Testis (tissue), 3 donors: ENCODE measurements around the gene SEC14L1. TPM values are rescaled to one million over a fixed set of nuclear protein-coding genes. Genes with fewer than 3 reads are reported as not detected.

Experiments used
- DNase-seq: peaks from one replicate; pipeline ENCODE4 v3.0.0-alpha.2; 2019
- H3K27ac ChIP-seq, 2 donors: fragments of 200-600 bp; sonication (generic); one replicate each; pipeline ENCODE4 v1.5.1; 2019
- H3K27me3 ChIP-seq: fragments of 200-600 bp; sonication (generic); one replicate; pipeline ENCODE4 v1.5.1; 2019
- H3K36me3 ChIP-seq: fragments of 200-600 bp; sonication (generic); one replicate; pipeline ENCODE4 v1.5.1; 2017; ENCODE audit warnings: low read depth; ENCODE audit errors: missing control alignments
- H3K4me1 ChIP-seq: fragments of 200-600 bp; sonication (generic); one replicate; pipeline ENCODE4 v1.5.1; 2019
- H3K4me3 ChIP-seq, 2 donors: fragments of 200-600 bp; sonication (generic); one replicate each; pipeline ENCODE4 v1.5.1; 2017 to 2019
- H3K9me3 ChIP-seq: fragments of 200-600 bp; sonication (generic); one replicate; pipeline ENCODE4 v1.5.1; 2017
- POLR2A ChIP-seq: fragments of 450-650 bp; IDR thresholded peaks from one replicate; pipeline ENCODE4 v1.6.1; 2017; ENCODE audit warnings: antibody characterized with exemption, mild to moderate bottlenecking, moderate library complexity
- WGBS, 2 donors: methylation state at CpG; one replicate each; pipeline ENCODE4 v1.1.5; 2018; 5-methylcytosine and 5-hydroxymethylcytosine counted together
- intact Hi-C: fragments of 100-400 bp; cut with DNase I; formaldehyde crosslinking; loops from one replicate; pipeline ENCODE4 v1.15.1; 2023; ENCODE audit warnings: low total_unique reads
- polyA plus RNA-seq: library from polyadenylated mRNA; stranded (reverse); fragments of 350-450 nt; fragmentation: Illumina TruSeq; extraction: RNeasy Lipid Tissue Mini Kit (QIAGEN cat#74804); gene quantifications from one replicate; pipeline ENCODE4 v1.2.3, GENCODE V29; 2014; ENCODE audit warnings: low read depth, low replicate concordance; ENCODE audit not compliant: insufficient read depth
- total RNA-seq, 2 donors: library from RNA; depleted of rRNA; stranded (reverse); fragments of >200 nt; gene quantifications; one replicate each; pipeline ENCODE4 v1.2.3, GENCODE V29; 2016
- TF ChIP-seq, protein P1 (sequence below), 3 experiments: fragments of 450-650 bp in 2 of 3; fragments of 200-600 bp in 1 of 3; sonication (generic) in 1 of 3; IDR thresholded peaks; one replicate each; pipeline ENCODE4 v1.5.1; 2016 to 2019; ENCODE audit warnings: antibody characterized with exemption in 3 of 3, mild to moderate bottlenecking in 2 of 3, moderate library complexity in 1 of 3

The SEC14L1 gene
- total and polyA plus RNA-seq, 3 donors from 2014 or later, result 143 to 262 (median 240) TPM

DNA sequence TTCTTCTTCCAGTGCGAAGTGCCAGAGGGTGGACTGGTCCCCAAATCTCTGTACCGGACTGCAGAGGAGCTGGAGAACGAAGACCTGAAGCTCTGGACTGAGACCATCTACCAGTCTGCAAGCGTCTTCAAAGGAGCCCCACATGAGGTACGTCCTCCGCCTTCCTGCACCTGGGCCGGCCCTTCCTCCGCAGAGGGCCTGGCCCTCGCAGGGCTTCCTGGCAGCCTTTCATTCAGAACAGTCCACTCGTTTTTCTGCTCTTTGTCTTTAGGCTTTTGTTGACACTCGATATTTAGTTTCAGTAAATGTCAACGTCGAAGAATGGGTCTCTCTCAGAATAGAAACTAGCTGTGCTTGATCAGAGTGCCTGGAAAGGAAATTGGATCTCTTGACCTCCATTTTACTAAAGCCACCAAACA lies 68.6 kb downstream of the SEC14L1 start:
- Histone ChIP-seq H3K27me3 (no peaks in the 10 kb centered on the region), H3K4me1 (peaks cover 13% of the 10 kb centered on the region), H3K4me3 (no peak overlapping the region), H3K36me3 (no peaks in the 10 kb centered on the region), H3K9me3 (no peaks in the 10 kb centered on the region), H3K27ac (peak overlapping the region; percentile 1 to 74)
- TF ChIP-seq, protein P1, sequence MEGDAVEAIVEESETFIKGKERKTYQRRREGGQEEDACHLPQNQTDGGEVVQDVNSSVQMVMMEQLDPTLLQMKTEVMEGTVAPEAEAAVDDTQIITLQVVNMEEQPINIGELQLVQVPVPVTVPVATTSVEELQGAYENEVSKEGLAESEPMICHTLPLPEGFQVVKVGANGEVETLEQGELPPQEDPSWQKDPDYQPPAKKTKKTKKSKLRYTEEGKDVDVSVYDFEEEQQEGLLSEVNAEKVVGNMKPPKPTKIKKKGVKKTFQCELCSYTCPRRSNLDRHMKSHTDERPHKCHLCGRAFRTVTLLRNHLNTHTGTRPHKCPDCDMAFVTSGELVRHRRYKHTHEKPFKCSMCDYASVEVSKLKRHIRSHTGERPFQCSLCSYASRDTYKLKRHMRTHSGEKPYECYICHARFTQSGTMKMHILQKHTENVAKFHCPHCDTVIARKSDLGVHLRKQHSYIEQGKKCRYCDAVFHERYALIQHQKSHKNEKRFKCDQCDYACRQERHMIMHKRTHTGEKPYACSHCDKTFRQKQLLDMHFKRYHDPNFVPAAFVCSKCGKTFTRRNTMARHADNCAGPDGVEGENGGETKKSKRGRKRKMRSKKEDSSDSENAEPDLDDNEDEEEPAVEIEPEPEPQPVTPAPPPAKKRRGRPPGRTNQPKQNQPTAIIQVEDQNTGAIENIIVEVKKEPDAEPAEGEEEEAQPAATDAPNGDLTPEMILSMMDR (IDR thresholded peaks at IDR 0.05), result no peak
- TF ChIP-seq POLR2A, result no peak
- intact Hi-C loops, result no loop called here
- WGBS, 2 donors, result 54 to 66% methylated on average over 13 of the region's 13 CpGs
- DNase-seq, result no peak

DNA sequence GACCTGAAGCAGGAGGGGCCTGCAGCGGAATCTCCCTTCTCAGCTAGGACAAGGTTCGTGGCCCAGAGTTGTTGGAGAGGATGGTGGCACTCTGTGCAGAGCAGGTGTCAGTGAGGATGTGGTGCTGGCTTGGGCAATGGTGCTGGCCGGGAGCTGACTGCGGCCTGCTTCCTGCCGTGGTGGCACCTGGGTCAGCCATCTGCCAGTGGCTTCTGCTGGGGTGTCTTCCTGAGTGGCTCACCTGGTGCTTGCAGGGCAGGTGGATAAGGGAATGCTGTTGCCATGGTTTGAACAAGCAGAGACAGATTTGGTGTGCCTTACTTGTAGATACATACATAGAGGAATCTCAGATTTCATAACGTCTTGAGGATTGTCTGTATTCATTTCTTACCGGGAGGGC lies 69.6 kb downstream of the SEC14L1 start:
- no peaks in the 10 kb centered on the region for H3K27me3 ChIP-seq
- no peak overlapping the region for H3K4me3 ChIP-seq
- H3K4me1 ChIP-seq, result peaks cover 13% of the 10 kb centered on the region
- TF ChIP-seq, protein P1 (IDR thresholded peaks at IDR 0.05), result no peak
- TF ChIP-seq POLR2A, result no peak
- H3K27ac ChIP-seq, result no peak overlapping the region
- no peaks in the 10 kb centered on the region for H3K36me3 ChIP-seq
- H3K9me3 ChIP-seq, result no peaks in the 10 kb centered on the region
- WGBS, 2 donors, result 71 to 86% methylated on average over 6 to 7 of the region's 7 CpGs
- no peak for DNase-seq
- intact Hi-C loops, result no loop called here

DNA sequence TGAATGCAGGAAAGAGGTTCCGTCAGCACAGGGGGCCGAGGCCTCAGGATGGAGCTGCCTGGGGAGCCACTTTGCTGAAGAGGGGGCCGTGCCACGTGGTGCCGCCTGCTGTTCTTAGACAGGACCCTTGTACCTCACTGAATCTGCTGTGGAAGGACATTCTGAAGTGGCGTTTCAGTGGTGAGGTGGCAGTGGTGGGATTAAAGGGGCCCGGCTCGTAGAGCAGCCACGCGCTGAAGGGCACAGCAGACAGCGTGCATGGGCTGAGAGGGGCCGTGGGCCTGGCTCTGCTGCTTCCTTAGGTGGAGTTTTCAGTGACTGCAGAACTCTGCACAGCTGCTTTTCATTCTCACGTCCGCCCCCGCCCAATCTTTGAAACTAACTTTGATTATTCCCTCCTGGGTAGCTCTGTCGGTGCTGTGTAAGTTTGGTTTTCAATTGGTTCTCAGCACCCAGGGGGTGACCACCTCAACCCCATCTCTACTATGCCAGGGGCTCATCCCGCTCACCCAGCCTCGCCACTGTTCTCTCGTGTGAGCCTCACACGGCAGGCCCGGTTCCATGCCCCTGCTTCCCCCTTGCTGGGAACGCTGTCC lies 70.3 kb downstream of the SEC14L1 start:
- intact Hi-C loops, result no loop called here
- H3K27ac ChIP-seq, result no peak overlapping the region
- no peak for TF ChIP-seq POLR2A
- TF ChIP-seq, protein P1 (IDR thresholded peaks at IDR 0.05), result no peak
- no peaks in the 10 kb centered on the region for H3K27me3 ChIP-seq
- DNase-seq, result no peak
- peaks cover 13% of the 10 kb centered on the region for H3K4me1 ChIP-seq
- WGBS, 2 donors, result 87 to 90% methylated on average over 22 of the region's 22 CpGs
- no peaks in the 10 kb centered on the region for H3K9me3 ChIP-seq
- no peaks in the 10 kb centered on the region for H3K36me3 ChIP-seq
- H3K4me3 ChIP-seq, result no peak overlapping the region

DNA sequence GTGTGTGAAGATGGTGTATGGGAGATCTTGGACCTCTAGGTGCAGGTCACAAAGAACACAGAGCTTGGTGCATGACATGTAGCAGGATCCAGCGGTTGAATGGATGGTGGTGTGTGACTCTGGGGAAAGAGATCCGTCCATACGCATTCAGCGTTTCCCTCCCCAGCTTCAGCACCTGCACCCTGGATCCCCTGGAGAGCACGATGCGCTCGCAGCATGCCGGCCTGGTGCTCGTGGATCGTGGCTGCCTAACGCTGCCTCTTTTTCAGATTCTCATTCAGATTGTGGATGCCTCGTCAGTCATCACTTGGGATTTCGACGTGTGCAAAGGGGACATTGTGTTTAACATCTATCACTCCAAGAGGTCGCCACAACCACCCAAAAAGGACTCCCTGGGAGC lies 70.9 kb downstream of the SEC14L1 start:
- Histone ChIP-seq H3K36me3 (no peaks in the 10 kb centered on the region), H3K4me3 (no peak overlapping the region), H3K27me3 (no peaks in the 10 kb centered on the region), H3K4me1 (peaks cover 13% of the 10 kb centered on the region), H3K9me3 (no peaks in the 10 kb centered on the region), H3K27ac (no peak overlapping the region)
- intact Hi-C loops, result no loop called here
- no peak for DNase-seq
- WGBS, 2 donors, result 86 to 87% methylated on average over 11 to 15 of the region's 15 CpGs
- TF ChIP-seq, protein P1 (IDR thresholded peaks at IDR 0.05), result no peak
- TF ChIP-seq POLR2A, result no peak
